PC-9 (cell line): ENCODE measurements around the gene UCHL3.

Experiments
- EZH2 ChIP-seq: fragments of 200-600 bp; sonication (generic); IDR thresholded peaks from 2 replicates; pipeline ENCODE4 v1.8.0; 2017; ENCODE audit warnings: antibody characterized with exemption, low read depth
- TF ChIP-seq, protein P1 (sequence below): fragments of 200-600 bp; sonication (generic); conservative IDR thresholded peaks from 2 replicates; pipeline ENCODE4 v1.6.1; 2017; ENCODE audit warnings: mixed run types, antibody characterized with exemption, mild to moderate bottlenecking, moderate library complexity

- no peak for TF ChIP-seq EZH2
- TF ChIP-seq, protein P1, sequence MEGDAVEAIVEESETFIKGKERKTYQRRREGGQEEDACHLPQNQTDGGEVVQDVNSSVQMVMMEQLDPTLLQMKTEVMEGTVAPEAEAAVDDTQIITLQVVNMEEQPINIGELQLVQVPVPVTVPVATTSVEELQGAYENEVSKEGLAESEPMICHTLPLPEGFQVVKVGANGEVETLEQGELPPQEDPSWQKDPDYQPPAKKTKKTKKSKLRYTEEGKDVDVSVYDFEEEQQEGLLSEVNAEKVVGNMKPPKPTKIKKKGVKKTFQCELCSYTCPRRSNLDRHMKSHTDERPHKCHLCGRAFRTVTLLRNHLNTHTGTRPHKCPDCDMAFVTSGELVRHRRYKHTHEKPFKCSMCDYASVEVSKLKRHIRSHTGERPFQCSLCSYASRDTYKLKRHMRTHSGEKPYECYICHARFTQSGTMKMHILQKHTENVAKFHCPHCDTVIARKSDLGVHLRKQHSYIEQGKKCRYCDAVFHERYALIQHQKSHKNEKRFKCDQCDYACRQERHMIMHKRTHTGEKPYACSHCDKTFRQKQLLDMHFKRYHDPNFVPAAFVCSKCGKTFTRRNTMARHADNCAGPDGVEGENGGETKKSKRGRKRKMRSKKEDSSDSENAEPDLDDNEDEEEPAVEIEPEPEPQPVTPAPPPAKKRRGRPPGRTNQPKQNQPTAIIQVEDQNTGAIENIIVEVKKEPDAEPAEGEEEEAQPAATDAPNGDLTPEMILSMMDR: no peak
Observed at GRCh38 chr13:75617230-75617629, 67.6 kb downstream of the UCHL3 start.
